Activated CD4-positive, alpha-beta T cell treated with anti-CD3 and anti-CD28 coated beads for 36 hours (primary cell): ENCODE measurements around the gene SERTAD2. TPM values are rescaled to one million over a fixed set of nuclear protein-coding genes. Genes with fewer than 3 reads are reported as not detected.
A peak's percentile ranks its signal among the peaks of the same experiment; 100 is the strongest.

Experiments
- ATAC-seq: fragments of 200-7000 bp; cut with Tn5 transposase; one replicate; pipeline ENCODE4 v1.10.0; 2021; ENCODE audit warnings: mild to moderate bottlenecking, moderate library complexity
- CTCF ChIA-PET: fragments of 350-600 bp; sonication (Branson Sonifier 250); formaldehyde crosslinking; loops from one replicate; lab custom pipeline; 2021; ENCODE audit warnings: antibody characterized with exemption; lab: Charles Lee
- POLR2A ChIA-PET: fragments of 350-600 bp; sonication (Branson Sonifier 250); formaldehyde crosslinking; loops from one replicate; lab custom pipeline; 2021; ENCODE audit warnings: antibody characterized with exemption, inconsistent platforms; lab: Charles Lee
- DNase-seq: peaks from one replicate; pipeline ENCODE4 v3.0.0-alpha.2; 2020
- H3K27ac Mint-ChIP-seq: one replicate; pipeline ENCODE4 v1.8.0; 2021; ENCODE audit warnings: mixed read lengths
- H3K27me3 Mint-ChIP-seq: one replicate; pipeline ENCODE4 v1.8.0; 2021; ENCODE audit warnings: mixed read lengths
- H3K36me3 Mint-ChIP-seq: one replicate; pipeline ENCODE4 v1.8.0; 2021; ENCODE audit warnings: low read depth, mixed read lengths
- H3K4me1 Mint-ChIP-seq: one replicate; pipeline ENCODE4 v1.8.0; 2021; ENCODE audit warnings: mixed read lengths
- H3K4me3 Mint-ChIP-seq: one replicate; pipeline ENCODE4 v1.8.0; 2021; ENCODE audit warnings: mild to moderate bottlenecking, moderate library complexity, mixed read lengths
- H3K9me3 Mint-ChIP-seq: one replicate; pipeline ENCODE4 v1.8.0; 2021; ENCODE audit warnings: low read depth, mixed read lengths
- intact Hi-C, 2 experiments: fragments of 100-400 bp; cut with DNase I in 1 of 2; cut with micrococcal nuclease in 1 of 2; formaldehyde crosslinking; loops; one replicate each; pipeline versions ENCODE4 v1.14.2 to v1.15.1; 2022 to 2024; cut with DNase I, micrococcal nuclease
- total RNA-seq, 2 experiments: library from RNA; stranded (reverse); gene quantifications; one replicate each; pipeline ENCODE4 v1.2.3, GENCODE V29; 2021

Gene SERTAD2
- total RNA-seq, 2 experiments from 2014 or later, result 14.5 to 14.9 TPM

DNA sequence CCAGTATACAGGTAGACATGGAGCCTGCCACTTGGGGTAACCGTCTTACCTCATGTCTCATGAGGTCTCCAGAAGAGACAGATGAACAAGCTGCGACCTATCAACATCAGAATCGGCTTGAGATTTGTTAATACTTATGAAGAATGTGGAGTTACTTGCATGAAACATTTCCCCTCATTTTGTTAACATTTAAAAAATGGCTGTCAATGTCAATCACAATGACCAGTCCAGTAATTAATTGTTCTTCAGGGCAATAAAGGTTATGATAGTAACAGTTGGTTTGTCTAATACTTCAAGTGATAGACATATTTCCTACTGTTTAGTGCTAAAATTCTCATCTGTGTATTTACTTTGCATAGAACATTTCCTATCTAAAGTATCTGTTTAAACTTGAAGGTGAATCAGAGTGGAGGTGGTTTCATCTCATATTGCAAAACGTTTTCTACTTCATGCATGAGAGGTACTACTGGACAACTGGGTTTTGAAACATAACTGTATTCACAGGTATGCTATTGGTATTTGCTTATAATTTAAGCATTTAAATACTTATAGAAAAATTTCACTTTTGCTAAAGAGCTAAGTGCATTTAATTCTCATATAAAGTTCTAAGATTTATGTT, 15.1 kb downstream of the SERTAD2 start:
- no peaks in the 10 kb centered on the region for H3K9me3 Mint-ChIP-seq
- ChIA-PET CTCF (interaction anchor here (0.9 to 3.2 kb wide), 7 partner anchors 13 to 220 kb away, joined by 3 to 19 read pairs (median 3); no protein-coding TSS in a partner anchor), POLR2A (no interaction called here)
- DNase-seq, result no peak
- H3K4me1 Mint-ChIP-seq, result peaks cover 73% of the 10 kb centered on the region
- peak overlapping the region; percentile 4 for H3K4me3 Mint-ChIP-seq
- no peak for ATAC-seq
- peak overlapping the region; percentile 78 for H3K27ac Mint-ChIP-seq
- intact Hi-C loops, result no loop called here
- H3K27me3 Mint-ChIP-seq, result no peaks in the 10 kb centered on the region
- H3K36me3 Mint-ChIP-seq, result peaks cover 23% of the 10 kb centered on the region

GRCh38 chr2:64637931-64638330, 15.8 kb downstream of the SERTAD2 start:
- ChIA-PET POLR2A (no interaction called here), CTCF (interaction anchor here (1.6 to 3.2 kb wide), 5 partner anchors 9 to 193 kb away, joined by 5 to 19 read pairs (median 10); no protein-coding TSS in a partner anchor)
- peaks cover 66% of the 10 kb centered on the region for H3K4me1 Mint-ChIP-seq
- intact Hi-C loops, result no loop called here
- H3K9me3 Mint-ChIP-seq, result no peaks in the 10 kb centered on the region
- H3K27ac Mint-ChIP-seq, result peak overlapping the region; percentile 78
- H3K4me3 Mint-ChIP-seq, result peak overlapping the region; percentile 4
- H3K27me3 Mint-ChIP-seq, result no peaks in the 10 kb centered on the region
- DNase-seq (peak; percentile 30), ATAC-seq (peak; percentile 53)
- peaks cover 23% of the 10 kb centered on the region for H3K36me3 Mint-ChIP-seq

DNA sequence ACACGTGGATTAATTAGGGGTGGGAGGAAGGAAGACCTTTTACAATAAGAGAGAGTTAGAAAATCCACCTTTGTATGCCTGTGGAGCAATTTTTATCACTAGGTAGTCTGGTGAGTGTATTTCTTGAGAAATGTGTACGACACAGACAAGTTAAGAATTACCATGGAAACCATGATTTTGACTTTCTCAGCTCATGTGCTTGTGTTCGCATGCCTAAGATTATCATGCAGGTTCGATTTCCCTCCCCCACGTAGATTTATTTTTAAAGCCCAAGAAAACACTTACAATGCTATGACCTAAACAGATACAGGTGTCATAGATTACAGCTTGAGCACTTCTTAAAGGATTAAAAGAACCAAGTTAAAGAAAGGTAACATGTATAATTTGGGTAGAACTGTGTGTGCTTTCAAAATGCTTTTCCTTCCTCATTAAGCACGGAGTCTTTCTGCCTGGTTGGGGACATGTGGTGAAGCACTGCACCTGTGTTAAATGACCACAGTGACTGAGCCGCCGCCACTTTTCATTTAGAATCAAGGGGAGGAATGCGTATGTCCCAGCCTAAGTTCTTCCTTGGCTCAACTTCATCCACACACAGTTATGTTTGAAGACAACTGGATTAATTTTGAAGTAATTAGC, 16.6 kb downstream of the SERTAD2 start:
- H3K27me3 Mint-ChIP-seq, result no peaks in the 10 kb centered on the region
- peak overlapping the region; percentile 78 for H3K27ac Mint-ChIP-seq

GRCh38 chr2:64635976-64636911, 17.5 kb downstream of the SERTAD2 start:
- intact Hi-C loops, result no loop called here
- ATAC-seq, result peak; percentile 30
- H3K4me1 Mint-ChIP-seq, result peaks cover 52% of the 10 kb centered on the region
- DNase-seq, result peak; percentile 25
- H3K36me3 Mint-ChIP-seq, result peaks cover 25% of the 10 kb centered on the region
- ChIA-PET CTCF (interaction anchor here (0.8 to 2.5 kb wide), 7 partner anchors 10 to 237 kb away, joined by 3 to 10 read pairs (median 9); no protein-coding TSS in a partner anchor), POLR2A (interaction anchor here (0.8 to 1.2 kb wide), 2 partner anchors 16 to 113 kb away, joined by 3 to 4 read pairs; partner anchors contain the start of gene AFTPH)
- H3K4me3 Mint-ChIP-seq, result peak overlapping the region; percentile 46
- H3K27me3 Mint-ChIP-seq, result no peaks in the 10 kb centered on the region
- no peaks in the 10 kb centered on the region for H3K9me3 Mint-ChIP-seq
- H3K27ac Mint-ChIP-seq, result peak overlapping the region; percentile 78

More for the DNA sequence above, 16.6 kb downstream of the SERTAD2 start:
- H3K4me1 Mint-ChIP-seq, result peaks cover 60% of the 10 kb centered on the region
- H3K36me3 Mint-ChIP-seq, result peaks cover 25% of the 10 kb centered on the region
- DNase-seq (no peak), ATAC-seq (peak; percentile 60)
- H3K4me3 Mint-ChIP-seq, result peak overlapping the region; percentile 46
- intact Hi-C loops, result no loop called here
- ChIA-PET POLR2A (interaction anchor here (0.8 to 1.2 kb wide), 2 partner anchors 15 to 113 kb away, joined by 3 to 4 read pairs; partner anchors contain the start of gene AFTPH), CTCF (interaction anchor here (1.1 to 2.5 kb wide), 6 partner anchors 10 to 236 kb away, joined by 3 to 10 read pairs (median 9); no protein-coding TSS in a partner anchor)
- H3K9me3 Mint-ChIP-seq, result no peaks in the 10 kb centered on the region

- intact Hi-C loops, result no loop called here
- Mint-ChIP-seq H3K36me3 (peaks cover 25% of the 10 kb centered on the region), H3K9me3 (no peaks in the 10 kb centered on the region), H3K4me1 (peaks cover 37% of the 10 kb centered on the region), H3K4me3 (no peak overlapping the region), H3K27ac (no peak overlapping the region), H3K27me3 (no peaks in the 10 kb centered on the region)
- ChIA-PET CTCF (interaction anchor here (0.5 to 5.6 kb wide), 4 partner anchors 11 to 93 kb away, joined by 3 to 22 read pairs (median 6); no protein-coding TSS in a partner anchor), POLR2A (interaction anchor here (0.9 kb wide), 1 partner anchor 28 kb away, joined by 5 read pairs; no protein-coding TSS in a partner anchor)
- ATAC-seq, result no peak
- no peak for DNase-seq
These were observed 19.1 kb downstream of the SERTAD2 start for GRCh38 chr2:64634345-64635267.

DNA sequence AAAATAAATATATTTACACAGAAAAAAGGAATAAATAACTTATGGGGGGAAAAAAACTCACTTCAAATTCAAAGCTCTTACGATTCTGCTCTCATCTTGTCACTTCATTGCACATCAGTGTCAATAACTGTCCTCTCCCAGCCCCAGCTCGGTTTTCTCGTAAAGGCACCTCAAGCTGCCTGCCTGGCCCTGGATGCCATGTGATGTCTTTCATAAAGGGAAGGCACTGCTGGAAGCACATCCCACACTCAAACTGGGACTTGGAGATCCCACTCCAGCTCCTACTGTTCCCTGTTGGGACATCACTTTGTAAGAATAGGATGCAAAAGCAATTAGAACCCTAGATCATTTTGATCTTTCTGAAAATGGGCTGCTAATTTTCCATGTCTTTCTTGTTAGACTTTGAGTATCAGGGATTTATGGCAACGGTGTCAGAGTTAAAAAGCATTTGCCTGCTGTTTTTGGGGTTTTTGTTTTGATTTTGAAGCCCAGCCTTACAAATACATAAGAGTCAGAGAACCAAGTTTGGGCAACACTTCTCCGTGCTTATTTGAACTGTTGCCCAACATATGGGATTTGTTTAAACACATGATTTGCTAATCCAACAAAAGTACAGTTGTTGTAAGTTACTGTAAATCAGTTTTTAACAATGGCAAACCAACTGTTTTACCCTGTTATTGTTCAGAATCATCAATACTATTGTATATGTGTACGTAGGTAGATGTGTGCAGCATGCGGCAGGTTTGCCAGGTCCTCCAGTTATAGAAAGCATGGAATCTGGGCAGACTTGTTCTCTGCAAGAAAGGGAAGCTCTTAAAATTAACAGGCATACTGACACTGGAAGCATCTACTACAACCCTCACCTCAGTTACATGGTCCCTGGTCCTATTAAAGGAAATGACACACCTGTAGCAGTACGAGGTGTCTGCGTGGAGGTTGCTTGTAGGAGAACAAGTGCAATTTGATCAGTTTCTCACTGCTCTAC, 20.6 kb downstream of the SERTAD2 start:
- intact Hi-C loops, result no loop called here
- DNase-seq (no peak), ATAC-seq (no peak)
- Mint-ChIP-seq H3K27me3 (no peaks in the 10 kb centered on the region), H3K4me3 (no peak overlapping the region), H3K9me3 (no peaks in the 10 kb centered on the region), H3K27ac (no peak overlapping the region), H3K4me1 (peaks cover 25% of the 10 kb centered on the region), H3K36me3 (peaks cover 25% of the 10 kb centered on the region)
- POLR2A ChIA-PET, result interaction anchor here (0.9 kb wide), 1 partner anchor 26 kb away, joined by 5 read pairs; no protein-coding TSS in a partner anchor
- CTCF ChIA-PET, result interaction anchor here (2.0 to 5.6 kb wide), 2 partner anchors 12 to 94 kb away, joined by 7 to 22 read pairs; no protein-coding TSS in a partner anchor

DNA sequence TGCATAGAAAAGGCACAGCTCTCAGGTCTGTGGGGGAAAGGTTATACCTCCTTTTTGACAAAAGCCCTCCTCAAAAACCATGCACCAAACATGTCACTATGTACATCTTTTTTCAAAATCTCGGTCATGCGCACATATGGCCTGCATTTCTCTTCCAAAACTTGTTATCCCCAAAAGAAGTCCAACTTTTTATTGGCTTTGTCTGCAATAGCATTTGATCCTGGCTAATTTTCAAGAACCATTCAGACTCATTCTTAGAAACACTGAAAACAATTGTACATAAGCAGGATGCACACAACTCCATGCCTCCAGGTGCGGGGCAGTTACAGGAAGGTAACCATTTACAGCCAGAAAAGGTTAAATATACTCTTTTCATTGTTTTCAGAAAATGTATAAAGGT, 21.9 kb downstream of the SERTAD2 start:
- DNase-seq (no peak), ATAC-seq (no peak)
- H3K36me3 Mint-ChIP-seq, result peaks cover 21% of the 10 kb centered on the region
- intact Hi-C loops, result no loop called here
- no peak overlapping the region for H3K27ac Mint-ChIP-seq
- ChIA-PET CTCF (interaction anchor here (5.6 kb wide), 1 partner anchor 14 kb away, joined by 22 read pairs; no protein-coding TSS in a partner anchor), POLR2A (interaction anchor here (0.7 to 1.6 kb wide), 2 partner anchors 21 to 25 kb away, joined by 3 to 6 read pairs; no protein-coding TSS in a partner anchor)
- peaks cover 11% of the 10 kb centered on the region for H3K4me1 Mint-ChIP-seq
- no peaks in the 10 kb centered on the region for H3K27me3 Mint-ChIP-seq
- no peak overlapping the region for H3K4me3 Mint-ChIP-seq
- H3K9me3 Mint-ChIP-seq, result no peaks in the 10 kb centered on the region

- POLR2A ChIA-PET, result interaction anchor here (1.6 kb wide), 1 partner anchor 24 kb away, joined by 3 read pairs; no protein-coding TSS in a partner anchor
- no peaks in the 10 kb centered on the region for H3K9me3 Mint-ChIP-seq
- H3K4me1 Mint-ChIP-seq, result peaks cover 2% of the 10 kb centered on the region
- no peak overlapping the region for H3K27ac Mint-ChIP-seq
- CTCF ChIA-PET, result interaction anchor here (5.6 kb wide), 1 partner anchor 15 kb away, joined by 22 read pairs; no protein-coding TSS in a partner anchor
- DNase-seq (no peak), ATAC-seq (no peak)
- no peak overlapping the region for H3K4me3 Mint-ChIP-seq
- no peaks in the 10 kb centered on the region for H3K27me3 Mint-ChIP-seq
- intact Hi-C loops, result no loop called here
- H3K36me3 Mint-ChIP-seq, result peaks cover 10% of the 10 kb centered on the region
These were observed 23.0 kb downstream of the SERTAD2 start for GRCh38 chr2:64630752-64631151.

DNA sequence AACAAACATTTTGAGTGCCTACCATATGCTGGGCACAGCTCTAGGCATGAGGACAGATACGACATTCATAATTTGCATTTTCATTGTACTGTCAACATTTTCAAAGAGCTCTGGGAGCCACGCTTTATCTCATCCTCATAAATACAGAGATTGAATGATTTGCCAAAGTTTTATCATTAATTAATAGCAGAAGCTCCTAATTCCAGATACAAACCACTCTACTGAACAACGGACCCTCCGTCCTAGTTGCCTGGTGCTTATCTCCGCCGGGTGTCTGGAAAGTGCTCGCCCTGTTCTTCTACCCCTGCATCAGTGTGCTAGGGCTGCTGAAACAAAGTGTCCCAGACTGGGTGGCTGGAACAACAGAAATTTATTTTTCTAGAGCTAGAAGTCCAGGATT, 23.8 kb downstream of the SERTAD2 start:
- DNase-seq, result no peak
- H3K4me1 Mint-ChIP-seq, result no peaks in the 10 kb centered on the region
- H3K27me3 Mint-ChIP-seq, result no peaks in the 10 kb centered on the region
- ChIA-PET POLR2A (no interaction called here), CTCF (interaction anchor here (2.3 to 5.6 kb wide), 3 partner anchors 12 to 107 kb away, joined by 8 to 22 read pairs (median 10); no protein-coding TSS in a partner anchor)
- H3K9me3 Mint-ChIP-seq, result no peaks in the 10 kb centered on the region
- peaks cover 7% of the 10 kb centered on the region for H3K36me3 Mint-ChIP-seq
- no peak overlapping the region for H3K27ac Mint-ChIP-seq
- intact Hi-C loops, result no loop called here
- no peak for ATAC-seq
- H3K4me3 Mint-ChIP-seq, result no peak overlapping the region
